Transverse colon (tissue), 4 donors: ENCODE results near the gene CASP10.

Experiments used
- CTCF ChIP-seq, 5 experiments: fragments of 200-600 bp in 3 of 5; fragments of 450-650 bp in 2 of 5; sonication (generic) in 3 of 5; IDR thresholded peaks; 1 replicate in 2 of 5; 2 replicates in 3 of 5; pipeline ENCODE4 v1.5.1; 2016 to 2017; ENCODE audit warnings: antibody characterized with exemption in 5 of 5, inconsistent platforms in 3 of 5, mild to moderate bottlenecking in 2 of 5, moderate library complexity in 1 of 5
- POLR2AphosphoS5 ChIP-seq, 3 donors: sonication (generic); formaldehyde crosslinking; IDR thresholded peaks; one replicate each; pipeline ENCODE4 v1.6.1; 2016; ENCODE audit warnings: antibody characterized with exemption in 3 of 3

- no peak for TF ChIP-seq CTCF (IDR thresholded peaks at IDR 0.05)
- no peak for TF ChIP-seq POLR2AphosphoS5 (IDR thresholded peaks at IDR 0.05)
These were observed 83.7 kb downstream of the CASP10 start for GRCh38 chr2:201266629-201267028.
